MM.1S (cell line): ENCODE data around the gene OR2T3.
"Not testable (repeated sequence)": the region's sequence is repeated elsewhere in the genome, so short reads cannot be mapped to it uniquely, and the experiment has no call there.

ENCODE experiments used
- CTCF ChIP-seq: fragments of 300-600 bp; sonication (generic); IDR thresholded peaks from 2 replicates; pipeline ENCODE4 v1.5.1; 2016; ENCODE audit warnings: antibody characterized with exemption, low read length, mixed read lengths
- EZH2 ChIP-seq: fragments of 300-600 bp; sonication (generic); optimal IDR thresholded peaks from 2 replicates; pipeline ENCODE3; 2017; ENCODE audit warnings: low read depth, mild to moderate bottlenecking, antibody characterized with exemption, low read length, mixed read lengths
- EZH2phosphoT487 ChIP-seq: fragments of 300-600 bp; sonication (generic); IDR thresholded peaks from 2 replicates; pipeline ENCODE4 v1.6.1; 2018; ENCODE audit warnings: antibody characterized with exemption, low read length

- not testable (repeated sequence) for TF ChIP-seq CTCF, EZH2phosphoT487, EZH2
Observed at GRCh38 chr1:248445399-248445798, 27.8 kb upstream of the OR2T3 start, which contains the start of gene OR2T2.
